Suprapubic skin (tissue), 4 donors: ENCODE measurements around the gene PRTFDC1.

ENCODE experiments used
- CTCF ChIP-seq, 2 donors: fragments of 200-600 bp in 1 of 2; fragments of 450-650 bp in 1 of 2; sonication (generic) in 1 of 2; IDR thresholded peaks; one replicate each; pipeline ENCODE4 v1.5.1; 2016 to 2019; ENCODE audit warnings: antibody characterized with exemption in 2 of 2, mild to moderate bottlenecking in 1 of 2, moderate library complexity in 1 of 2
- EP300 ChIP-seq: sonication (generic); formaldehyde crosslinking; IDR thresholded peaks from one replicate; pipeline ENCODE4 v1.6.1; 2017; ENCODE audit warnings: antibody characterized with exemption
- POLR2A ChIP-seq, 2 donors: fragments of 450-650 bp; IDR thresholded peaks; one replicate each; pipeline ENCODE4 v1.6.1; 2017; ENCODE audit warnings: antibody characterized with exemption in 2 of 2, mild to moderate bottlenecking in 2 of 2, moderate library complexity in 2 of 2
- POLR2AphosphoS5 ChIP-seq, 3 donors: sonication (generic); formaldehyde crosslinking; IDR thresholded peaks; one replicate each; pipeline ENCODE4 v1.6.1; 2017; ENCODE audit warnings: antibody characterized with exemption in 3 of 3

- TF ChIP-seq CTCF (IDR thresholded peaks at IDR 0.05) (no peak), POLR2AphosphoS5 (IDR thresholded peaks at IDR 0.05) (no peak), POLR2A (IDR thresholded peaks at IDR 0.05) (no peak), EP300 (no peak)
These were observed 24.2 kb downstream of the PRTFDC1 start for GRCh38 chr10:24928163-24928562.
